Measurements from ENCODE around the gene NIM1K.
"Not testable (repeated sequence)": the region's sequence is repeated elsewhere in the genome, so short reads cannot be mapped to it uniquely, and the experiment has no call there.

The NIM1K gene

DNA sequence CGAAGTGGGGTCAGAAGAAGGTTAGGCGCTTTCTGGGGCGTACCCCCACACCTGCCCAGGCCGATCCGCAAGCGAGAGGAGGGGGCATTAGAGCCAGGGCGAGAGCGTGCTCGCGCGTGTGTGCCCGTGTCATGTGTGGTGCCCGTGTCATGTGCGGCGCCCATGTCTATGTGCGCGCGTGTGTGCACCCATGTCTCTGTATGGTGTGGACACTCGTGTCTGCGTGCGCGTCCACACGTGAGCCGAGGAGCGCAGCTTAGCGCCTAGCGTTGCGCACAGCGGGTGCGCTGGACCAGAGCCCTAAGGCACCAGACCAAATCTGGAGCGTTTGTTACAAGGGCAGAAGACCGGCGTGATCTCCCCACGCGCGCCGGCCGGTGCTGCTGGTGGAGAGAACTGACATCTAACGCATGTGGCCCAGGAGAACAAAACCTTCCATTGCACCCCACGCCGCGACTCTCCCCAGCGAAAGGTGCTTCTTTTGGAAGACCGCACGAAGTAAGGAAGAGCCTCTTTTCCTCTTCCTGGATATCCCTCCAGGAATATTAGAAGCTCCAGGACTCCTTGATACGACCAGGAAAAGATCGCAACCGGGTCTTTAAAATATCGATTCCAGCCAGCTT lies 644 bp downstream of the NIM1K start:
- no peak for DNase-seq

DNA sequence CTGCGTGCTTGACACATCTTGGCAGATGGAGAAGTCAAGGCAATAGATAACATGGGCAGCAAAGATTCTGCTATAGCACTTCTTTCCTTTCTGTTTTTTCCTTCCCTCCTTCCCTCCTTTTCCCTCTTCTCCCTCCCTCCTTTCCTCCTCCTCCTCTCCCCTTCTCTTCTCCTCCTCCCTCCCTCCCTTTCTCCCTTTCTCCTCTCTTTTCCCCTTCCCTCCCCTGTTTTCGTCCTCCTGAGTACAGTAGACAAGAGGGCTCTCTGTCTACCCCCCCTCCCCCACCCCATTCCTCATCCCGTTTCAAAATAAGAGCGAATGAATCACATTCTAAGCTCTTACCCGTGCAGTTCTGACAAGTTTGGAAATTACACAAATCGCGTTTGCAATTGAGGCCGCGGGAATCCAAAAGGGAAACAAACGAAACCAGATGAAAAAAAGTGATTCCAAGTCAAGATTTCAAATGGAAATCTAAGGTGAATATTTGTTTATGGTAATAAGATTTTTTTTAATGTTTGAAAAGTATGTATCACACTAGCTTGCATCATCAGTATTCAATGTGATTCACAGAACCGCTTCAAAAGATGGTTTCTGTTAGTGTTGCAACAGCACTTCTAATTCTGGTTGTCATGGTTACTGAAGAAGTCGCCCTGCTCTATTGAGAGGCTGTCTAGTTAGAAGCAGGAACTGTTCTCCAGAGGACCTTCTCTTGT lies 1.3 kb downstream of the NIM1K start:
- DNase-seq: peak; percentile 49

DNA sequence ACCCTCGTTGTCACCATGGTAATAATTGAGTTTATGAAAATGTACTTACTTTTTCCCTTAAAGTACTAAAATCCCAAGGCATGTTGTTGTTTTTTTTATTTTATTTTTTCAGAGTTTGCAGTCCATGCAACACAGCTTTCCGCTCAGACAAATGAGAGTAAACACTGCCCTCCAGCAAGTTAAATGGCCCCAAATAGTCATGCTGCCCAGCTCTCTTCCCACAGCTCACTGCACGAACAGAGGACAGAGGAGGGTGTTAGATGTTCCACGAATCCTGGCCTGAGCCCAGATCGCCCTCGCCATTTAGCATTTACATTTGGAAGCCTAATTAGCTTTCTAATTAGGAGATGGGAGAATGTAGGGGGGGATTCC lies 1.9 kb downstream of the NIM1K start:
- no peak for DNase-seq

DNA sequence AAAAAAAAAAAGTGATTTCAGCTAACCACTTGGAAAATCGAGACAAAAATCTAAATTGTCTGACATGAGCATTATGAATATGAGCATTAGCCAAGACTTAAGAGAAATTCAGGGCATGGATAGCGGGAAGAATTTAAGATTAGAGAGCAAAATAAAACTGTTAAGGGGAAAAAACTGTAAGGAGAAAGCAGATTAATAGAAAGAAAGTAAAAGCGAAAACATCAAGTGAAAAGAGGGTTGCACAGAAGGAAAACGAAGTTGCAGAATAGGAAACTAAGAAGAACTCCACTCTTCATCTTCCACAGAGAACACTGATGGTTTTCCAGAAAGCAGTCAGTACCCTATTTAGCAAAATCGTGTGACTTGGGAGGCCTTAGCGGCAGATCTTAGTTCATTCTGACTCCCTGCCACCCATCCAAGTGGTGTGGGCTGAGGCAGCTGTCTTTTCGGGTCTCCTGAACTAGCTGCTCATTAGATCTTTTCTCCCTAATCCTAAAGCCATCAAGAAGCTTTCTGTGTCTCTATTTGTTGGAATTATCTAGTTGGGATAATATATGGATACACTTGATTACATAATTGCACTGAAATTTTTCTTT lies 3.7 kb downstream of the NIM1K start:
- no peak for DNase-seq

DNA sequence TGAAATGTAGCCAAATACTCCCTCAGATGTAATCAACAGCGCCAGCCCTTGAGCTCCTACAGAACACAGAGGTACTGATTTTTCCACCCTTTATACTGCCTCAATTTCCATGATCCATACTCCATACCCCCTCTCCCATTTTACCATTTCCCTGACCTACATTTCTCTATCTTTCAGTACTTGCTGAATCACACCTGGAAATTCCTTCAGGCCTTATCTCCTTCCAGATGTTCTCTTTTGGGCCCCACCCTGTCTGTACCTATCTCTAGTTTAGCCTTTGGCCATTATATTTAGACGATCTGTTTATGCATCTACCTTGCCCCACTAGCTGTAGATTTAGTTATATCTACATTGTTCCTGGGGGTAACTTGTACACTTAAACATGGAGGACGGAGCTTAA lies 5.5 kb downstream of the NIM1K start:
- no peak for DNase-seq

DNA sequence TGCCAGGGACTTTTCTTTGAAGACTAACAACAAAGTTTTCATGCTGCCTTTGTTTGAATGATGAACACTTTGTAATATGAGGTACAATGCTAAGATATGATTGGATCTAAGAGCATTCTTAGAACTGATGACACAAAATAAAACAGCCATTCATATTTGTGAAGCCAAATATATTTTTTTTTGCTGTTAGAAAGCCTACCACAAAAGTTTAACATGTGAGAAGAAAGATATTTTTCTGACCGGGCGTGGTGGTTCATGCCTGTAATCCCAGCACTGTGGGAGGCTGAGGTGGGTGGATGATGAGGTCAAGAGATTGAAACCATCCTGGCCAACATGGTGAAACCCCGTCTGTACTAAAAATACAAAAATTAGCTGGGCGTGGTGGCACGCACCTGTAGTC lies 9.4 kb downstream of the NIM1K start:
- DNase-seq: not testable (repeated sequence)

DNA sequence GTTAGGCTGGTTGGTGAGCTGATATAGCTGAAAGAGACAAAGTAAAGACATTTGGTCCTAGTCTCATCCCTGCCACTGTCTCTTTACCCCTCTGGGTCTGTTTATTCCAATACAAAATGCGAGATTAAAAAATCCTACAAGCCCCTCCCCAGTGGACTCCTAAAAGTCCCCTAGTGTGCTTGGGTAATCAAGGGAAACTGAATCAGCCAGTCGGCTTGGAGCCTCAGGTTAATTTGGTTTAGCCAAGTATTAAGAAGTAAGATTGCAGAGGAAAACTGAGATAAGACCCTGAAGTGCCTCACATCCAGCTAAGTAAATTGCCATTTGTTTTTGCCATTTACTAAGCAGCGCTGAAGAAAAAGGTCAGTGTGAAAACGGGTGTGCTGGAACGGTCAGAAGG lies 10.4 kb downstream of the NIM1K start:
- no peak for DNase-seq

DNA sequence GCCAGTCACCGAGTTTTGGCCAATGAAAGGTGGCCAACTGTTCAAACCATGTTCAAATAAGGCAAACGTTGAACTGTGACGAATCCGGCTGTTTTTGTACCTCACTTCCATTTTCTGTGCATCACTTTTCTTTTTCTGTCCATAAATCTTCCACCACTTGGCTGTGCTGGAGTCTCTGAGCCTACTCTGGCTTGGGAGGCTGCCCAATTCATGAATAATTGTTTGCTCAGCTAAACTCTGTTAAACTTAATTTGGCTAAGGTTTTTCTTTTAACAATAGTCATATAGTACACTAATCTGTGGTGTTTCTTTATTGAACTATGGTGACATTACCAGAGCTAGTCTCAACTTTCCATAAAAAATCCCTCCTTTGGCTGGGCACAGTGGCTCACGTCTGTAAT lies 11.3 kb downstream of the NIM1K start:
- DNase-seq: no peak

DNA sequence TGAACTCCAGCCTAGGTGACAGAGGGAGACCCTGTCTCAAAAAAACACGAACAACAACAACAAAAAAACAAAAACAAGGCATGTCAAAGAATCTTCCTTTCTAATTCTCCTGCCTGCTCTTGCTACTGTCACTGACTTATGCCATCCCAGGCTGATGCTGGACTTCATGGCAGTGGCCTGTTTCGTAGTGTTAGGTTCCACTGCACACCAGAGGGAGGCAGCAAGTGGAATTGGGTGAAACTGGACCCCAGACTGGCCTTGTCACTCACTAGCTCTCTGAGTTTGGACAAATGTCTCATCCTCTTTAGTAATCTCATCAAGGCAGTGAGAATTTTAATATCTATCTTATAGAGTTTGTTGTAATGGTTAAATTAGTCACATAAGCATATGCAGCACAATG lies 12.9 kb downstream of the NIM1K start:
- no peak for DNase-seq

DNA sequence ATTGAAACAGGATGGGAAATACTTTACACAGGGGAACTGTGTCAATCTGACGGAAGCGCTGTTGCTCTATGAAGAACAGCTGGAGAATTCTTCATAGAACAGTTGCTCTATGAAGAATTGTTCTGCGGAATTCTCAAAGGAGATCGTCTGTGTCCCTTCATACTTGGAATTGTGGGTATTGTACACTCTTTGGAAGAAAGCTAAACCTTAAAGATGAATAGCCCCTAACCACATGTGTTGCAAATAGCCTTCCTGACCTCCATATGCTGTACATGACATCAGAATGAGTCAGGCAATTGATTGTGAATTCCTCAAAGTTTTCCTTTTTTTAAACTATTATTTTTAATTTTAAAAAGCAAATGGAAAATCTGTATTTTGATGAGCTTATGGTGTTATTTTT lies 15.6 kb downstream of the NIM1K start:
- DNase-seq: no peak

DNA sequence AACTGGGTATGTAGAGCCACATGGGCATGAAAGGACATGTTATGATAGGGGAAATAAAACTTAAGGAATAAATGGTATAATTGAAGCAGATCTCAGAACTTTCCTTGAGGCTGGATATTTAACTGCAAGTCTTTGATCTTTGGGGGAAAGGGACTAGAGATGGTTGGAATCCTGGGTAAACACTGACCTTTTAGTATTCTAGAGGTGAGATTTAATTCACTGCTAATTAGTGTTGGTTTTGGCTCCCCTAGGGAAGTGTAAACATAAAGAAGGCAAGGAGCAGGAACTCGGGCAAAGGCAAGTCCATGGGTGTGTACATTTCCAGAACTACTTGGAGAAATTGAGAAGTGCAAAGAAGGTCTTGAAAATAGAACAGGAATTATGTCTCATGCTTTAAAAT lies 16.6 kb downstream of the NIM1K start:
- no peak for DNase-seq

DNA sequence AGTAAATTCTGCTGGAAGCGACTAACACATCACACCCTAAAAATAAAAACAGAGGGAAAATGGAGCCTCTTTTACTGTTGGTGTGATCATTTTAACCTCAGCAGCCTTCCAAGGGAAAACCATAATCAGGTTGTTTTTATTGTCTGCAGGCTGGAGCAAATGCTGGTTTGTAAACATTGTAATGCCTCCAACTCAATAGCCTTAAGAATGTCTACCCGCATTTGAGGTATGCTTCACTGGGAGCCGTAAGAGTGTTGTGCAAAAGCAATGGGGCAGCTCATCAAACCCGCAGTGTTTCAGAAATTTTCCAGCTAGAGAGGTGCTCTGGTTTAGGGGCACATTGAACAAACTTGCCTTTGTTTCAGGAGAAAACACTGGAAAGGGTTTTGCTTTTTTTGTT lies 17.0 kb downstream of the NIM1K start:
- no peak for DNase-seq

DNA sequence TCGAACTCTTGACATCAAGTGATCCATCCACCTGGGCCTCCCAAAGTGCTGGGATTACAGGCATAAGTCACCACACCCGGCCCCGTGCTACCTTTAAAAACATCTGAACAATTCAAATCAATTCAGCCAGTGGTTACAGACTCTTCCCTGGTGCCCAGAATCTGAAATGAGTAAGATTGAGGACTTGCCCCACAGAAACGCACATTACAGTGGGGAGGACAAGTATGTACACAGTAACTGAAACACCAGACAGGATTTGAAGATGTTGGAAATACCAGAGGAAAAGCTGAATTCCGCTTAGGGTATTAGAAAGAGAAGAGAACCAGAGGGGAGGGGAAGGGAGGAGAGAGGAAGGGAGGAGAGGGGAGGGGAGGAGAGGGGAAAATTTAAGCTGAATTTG lies 17.8 kb downstream of the NIM1K start:
- DNase-seq: no peak

DNA sequence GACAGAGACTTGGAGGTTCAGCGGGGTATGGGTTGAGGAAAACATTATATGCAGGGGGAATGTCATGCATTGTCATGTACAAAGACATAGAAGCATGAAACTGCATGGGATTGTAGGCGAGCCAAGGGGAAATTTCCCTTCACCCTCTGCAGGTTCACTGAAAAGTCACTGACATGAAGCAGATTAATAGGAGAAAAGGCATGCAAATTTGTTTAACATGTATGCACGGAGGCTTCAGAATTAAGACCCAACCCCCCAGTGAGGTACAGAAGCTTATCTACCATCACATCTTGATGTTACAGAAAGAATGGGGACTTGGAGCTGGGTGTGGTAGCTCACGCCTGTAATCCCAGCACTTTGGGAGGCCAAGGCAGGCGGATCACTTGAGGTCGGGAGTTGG lies 18.5 kb downstream of the NIM1K start:
- no peak for DNase-seq

DNA sequence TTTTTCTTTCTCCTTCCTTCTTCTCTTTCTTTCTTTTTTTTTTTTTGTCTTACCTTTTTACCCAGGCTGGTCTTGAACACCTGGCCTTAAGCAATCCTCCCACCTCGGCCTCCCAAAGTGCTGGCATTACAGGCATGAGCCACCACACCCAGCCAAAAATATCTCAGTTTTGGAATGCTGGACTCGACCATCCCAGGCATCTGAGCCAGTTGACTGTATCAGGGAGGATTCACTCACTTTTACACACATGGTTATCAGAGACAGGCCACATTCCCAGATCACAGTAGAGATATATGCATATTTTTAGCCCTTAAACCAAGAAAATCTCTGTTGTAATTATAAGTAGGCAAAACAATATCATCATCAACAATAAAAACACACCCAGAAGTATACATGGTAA lies 21.9 kb downstream of the NIM1K start:
- DNase-seq: no peak

DNA sequence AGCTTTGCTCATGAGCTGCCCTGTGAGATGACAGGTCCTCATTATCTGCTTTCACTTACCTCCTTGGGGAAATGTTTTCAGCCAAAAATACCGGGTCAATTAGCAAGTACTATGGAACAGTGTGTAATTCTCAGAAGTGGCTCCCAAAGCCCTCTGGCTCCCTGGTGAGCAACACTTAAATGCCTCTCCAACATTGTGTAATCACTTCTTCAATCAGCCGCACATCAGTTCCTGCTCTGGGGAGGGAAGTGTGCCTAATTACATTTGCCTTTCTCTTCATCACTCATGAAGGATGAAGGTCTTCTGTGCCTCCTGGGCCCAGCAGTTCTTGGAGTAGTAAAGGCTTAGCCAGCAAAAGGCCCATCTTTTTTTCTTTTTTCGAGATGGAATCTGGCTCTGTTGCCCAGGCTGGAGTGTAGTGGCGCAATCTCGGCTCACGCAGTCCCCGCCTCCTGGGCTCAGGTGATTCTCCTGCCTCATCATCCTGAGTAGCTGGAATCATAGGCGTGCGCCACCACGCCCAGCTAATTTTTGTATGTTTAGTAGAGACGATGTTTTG lies 23.1 kb downstream of the NIM1K start:
- no peak for DNase-seq

DNA sequence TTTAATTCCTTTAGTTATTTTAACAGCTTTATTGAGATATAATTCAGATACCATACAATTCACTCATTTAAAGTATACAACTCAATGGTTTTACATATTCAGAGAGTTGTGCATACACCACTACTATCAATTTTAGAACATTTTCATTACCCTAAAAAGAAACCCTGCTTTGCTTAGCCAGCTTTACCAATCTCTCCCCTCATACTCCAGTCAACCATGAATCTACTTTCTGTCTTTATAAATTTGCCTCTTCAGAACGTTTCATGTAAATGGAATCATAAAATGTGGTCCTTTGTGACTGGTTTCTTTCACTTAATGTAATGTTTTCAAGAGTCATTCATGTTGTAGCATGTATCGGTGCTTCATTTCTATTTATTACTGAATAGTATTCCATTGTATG lies 24.9 kb downstream of the NIM1K start:
- DNase-seq: no peak

DNA sequence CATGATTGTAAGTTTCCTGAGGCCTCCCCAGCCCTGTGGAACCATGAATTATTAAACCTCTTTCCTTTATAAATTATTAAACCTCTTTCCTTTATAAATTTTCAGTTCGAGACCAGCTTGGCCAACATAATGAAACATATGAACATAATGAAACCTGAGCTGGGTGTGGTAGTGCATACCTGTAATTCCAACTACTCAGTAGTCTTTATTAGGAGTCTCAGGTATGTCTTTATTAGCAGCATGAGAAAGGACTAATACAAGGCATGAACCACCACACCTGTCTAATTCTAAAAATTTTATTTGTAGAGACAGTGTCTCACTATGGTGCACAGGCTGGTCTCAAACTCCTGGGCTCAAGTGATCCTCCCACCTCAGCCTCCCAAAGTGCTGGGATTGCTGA lies 27.1 kb downstream of the NIM1K start:
- DNase-seq: no peak

DNA sequence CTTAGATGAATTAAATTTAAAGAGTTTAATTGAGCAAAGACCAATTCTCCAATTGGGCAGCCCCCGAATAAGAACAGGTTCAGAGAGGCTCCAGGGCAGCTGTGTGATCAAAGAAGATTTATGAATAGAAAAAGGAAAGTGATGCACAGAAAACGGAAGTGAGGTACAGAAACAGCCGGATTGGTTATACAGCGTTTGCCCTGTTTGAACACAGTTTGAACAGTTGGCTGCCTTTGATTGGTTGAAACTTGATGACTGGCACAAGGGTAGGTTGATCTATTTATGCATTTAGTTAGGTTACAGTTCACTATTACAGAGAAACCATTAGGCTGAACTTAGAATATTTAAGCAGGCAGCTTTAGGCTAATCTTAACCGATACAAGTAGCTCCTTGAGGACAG lies 29.5 kb downstream of the NIM1K start:
- no peak for DNase-seq

DNA sequence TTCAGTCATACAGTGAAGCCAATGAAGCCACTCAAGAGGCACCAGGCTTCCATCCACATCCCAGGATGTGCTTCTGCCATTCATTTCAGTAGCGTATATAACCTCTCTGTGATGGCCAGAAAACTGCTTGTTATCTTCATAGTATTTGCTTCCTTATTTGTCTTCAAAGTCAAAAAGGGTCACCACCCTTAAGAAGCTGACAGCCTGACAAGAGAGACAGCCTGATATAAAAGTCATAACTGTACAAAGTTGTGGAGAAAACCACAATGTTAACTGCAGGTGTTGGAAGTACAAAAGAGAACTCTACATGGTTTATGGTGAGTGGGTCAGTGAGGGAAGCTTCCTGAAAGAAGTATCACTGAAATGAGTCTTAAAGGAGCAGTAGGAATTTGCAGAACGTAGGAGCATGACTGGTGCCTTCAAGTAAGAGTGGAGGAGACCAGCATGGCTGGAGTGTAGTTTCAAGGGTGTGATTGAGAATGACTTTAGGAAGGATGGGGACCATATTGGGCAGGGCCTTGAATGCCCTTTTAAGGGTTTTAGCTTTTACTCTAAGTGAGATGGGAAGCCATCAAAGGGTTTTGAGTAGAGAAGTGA lies 33.7 kb downstream of the NIM1K start:
- no peak for DNase-seq

DNA sequence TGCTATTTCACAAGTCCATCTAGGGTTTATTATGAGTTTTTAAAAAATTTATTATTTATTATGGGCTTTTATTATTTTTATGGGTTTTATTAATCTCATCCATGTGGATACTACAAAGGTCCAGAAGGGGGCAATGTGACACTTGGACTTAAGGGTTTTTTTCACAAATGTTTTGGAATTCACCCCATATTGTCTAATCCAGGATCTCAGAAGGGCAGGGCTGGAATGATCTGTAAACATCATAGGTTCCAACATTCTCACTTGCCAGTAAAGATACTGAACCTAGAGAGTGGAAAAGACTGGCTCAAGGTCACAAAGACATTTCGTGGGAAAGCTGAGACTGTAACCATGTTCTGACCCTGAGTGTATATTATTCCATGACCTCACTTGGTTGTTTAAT lies 35.6 kb downstream of the NIM1K start:
- peak; percentile 69 for DNase-seq

DNA sequence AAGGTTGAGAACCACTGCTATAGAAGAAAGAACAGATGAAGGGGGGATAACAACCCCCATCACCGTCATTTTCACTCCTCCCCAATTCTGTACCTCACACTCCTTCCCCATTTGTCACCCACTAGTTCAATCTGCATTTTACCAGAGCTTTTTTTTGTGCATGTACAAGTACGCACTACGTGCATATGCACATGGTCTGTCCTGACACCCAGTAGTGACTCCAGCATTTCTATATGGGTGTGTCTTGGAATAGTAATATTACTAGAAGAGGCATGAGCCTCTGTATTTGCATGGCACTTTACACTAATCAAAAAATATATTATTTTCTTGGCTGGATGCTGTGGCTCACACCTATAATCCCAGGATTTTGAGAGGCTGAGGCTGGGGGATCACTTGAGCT lies 38.7 kb downstream of the NIM1K start:
- DNase-seq: no peak

DNA sequence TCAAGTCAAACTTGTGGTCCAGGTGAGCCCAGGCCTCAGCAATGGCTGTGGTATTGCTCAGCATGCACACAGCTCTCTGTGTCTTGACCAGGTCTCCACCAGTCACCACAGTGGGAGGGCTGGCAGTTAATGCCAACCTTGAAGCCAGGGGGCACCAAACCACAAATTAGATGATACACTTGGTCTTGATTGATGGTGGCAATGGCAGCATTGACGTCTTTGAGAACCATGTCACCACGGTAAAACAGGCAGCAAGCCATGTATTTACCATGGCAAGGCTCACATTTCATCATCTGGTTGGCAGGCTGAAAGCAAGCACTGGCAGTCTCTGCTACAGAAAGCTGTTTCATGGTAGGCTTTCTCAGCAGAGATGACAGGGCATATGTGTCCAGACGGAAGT lies 40.0 kb downstream of the NIM1K start:
- DNase-seq: peak; percentile 55
